ENCODE results near the gene VPS37C. TPM values are rescaled to one million over a fixed set of nuclear protein-coding genes. Genes with fewer than 3 reads are reported as not detected.

The VPS37C gene
- total RNA-seq, 1 donor from 2014 or later = 14.3 TPM

DNA sequence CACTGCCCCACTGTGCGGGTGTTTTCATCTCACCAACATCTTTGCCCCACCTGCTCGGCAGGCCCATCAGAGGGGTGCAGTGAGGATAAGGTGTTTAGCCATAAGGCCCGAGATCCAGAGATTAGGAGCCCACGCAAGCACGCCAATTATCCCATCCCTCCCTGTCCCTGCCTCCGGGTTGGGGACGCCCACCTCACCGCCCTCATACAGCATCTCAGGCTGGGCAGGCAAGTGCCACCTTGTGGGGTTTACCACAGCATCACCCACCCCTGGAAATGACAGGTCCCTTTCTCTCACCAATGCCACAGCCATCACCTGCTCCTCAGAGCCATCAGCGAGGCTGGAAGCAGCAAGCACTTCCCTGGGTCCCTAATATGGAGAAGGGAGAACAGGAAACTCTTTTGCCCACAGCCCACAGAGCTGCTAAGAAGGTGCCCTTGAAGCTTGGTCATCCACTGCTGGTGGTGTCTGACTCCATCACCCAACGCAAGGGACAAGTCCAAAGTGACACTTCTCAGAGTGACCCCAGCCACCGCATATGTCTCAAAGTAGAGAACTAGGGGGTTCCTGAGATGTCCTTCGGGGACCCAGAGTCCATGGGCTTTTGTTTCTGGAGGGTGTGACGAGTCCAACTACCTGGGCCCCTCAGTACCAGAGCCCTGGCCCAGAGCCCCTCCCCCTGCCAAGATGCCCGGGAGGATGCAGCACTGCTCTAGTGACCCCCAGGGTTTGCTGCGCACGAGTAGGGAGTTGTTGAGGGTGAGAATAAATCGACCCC is 15.8 kb downstream of the VPS37C start:
- intact Hi-C loops (cut with DNase I) = no loop called here
- no peak for DNase-seq
- ATAC-seq (ENCODE audit: poor library complexity) = no peak

DNA sequence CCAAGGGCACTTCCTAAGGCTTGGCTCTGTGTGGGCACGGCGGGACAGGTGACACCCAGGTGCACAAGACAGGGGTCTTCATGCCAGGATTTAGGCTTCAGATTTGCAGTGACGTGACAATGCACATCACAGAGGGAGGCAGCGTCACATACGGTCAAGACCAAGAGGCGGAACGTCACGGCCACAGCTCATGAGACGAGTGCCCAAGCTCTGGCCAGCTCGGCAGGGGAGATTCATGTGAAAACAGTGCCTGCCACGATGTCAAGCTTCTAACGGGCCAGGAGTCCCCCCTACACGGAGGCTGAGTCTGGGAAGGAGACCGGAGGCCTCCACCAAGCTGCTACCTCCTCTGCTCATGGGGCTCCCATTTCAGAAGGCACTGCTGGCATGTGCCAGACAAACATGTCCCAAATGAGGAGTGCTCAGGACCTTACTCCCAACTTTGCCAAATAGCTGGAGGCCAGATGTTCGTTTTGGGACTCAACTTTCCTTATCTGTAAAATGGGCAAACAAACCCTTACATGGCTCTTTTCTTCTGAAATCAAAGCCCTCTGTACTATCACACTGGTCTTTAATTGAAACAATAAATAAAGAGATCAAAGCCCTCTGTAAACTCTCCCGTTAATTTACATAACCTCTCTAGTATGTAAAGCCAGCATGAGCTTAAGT is 16.6 kb downstream of the VPS37C start:
- no peak for DNase-seq
- ATAC-seq (ENCODE audit: poor library complexity) = no peak
- intact Hi-C loops (cut with DNase I) = no loop called here

DNA sequence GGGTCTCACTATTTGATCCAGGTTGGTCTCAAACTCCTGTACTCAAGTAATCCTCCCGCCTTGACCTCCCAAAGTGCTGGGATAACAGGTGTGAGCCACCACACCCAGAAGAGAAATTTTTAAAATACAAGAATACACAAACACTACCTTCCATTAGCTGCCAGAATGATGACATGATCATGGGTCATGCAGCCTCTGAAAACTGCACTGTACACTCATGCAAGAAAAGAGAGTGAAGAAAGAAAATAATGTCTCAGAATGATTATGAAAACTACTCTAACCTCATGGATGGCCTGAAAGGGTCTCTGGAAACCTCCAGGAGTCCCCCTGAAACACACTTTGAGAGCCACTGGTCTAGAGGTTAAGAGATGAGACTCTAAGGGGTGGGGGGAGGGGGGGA is 18.8 kb downstream of the VPS37C start:
- intact Hi-C loops (cut with DNase I) = no loop called here
- ATAC-seq (ENCODE audit: poor library complexity) = no peak
- DNase-seq = no peak

DNA sequence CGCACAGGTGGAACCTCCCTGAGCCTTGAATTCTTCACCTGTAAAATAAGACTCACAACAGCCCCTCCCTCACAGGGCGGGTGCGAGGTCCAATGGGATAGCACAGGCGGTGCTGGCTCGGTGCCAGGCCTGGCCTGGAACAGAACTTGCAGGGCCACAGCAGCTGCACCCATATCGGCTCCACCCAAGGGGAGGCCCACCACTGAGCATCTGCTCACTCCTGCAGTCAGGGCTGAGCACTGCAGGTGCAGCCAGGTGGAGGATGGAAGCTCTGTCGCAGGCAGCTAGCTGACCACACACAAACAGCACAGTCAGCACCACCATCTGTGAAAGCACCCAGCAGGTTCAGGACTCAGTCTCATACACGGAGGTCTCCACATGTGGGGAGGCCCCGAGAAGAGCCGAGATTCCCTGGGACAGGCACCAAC is 19.6 kb downstream of the VPS37C start:
- intact Hi-C loops (cut with DNase I) = no loop called here
- DNase-seq (peak; percentile 60), ATAC-seq (ENCODE audit: poor library complexity) (peak; percentile 37)

DNA sequence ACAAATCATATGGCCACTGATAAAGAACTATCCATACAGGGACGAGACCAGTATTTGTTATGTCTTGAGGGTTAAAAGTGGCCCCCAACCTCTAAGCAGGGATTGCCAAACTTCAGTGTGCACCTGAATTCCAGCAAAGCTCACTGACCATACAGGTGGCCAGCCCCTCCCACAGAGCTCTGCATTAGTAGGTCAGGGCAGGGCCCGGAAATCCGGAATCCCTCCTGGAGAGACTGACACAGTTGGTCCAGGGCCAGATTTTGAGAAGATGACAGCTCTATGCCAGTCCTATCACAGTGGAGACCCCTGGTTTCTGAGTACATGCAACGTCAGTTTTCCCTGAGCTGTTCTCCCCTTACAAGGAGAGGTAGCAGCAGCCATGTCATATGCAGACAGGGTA is 20.8 kb downstream of the VPS37C start:
- ATAC-seq (ENCODE audit: poor library complexity) = no peak
- no peak for DNase-seq
- intact Hi-C loops (cut with DNase I) = no loop called here

DNA sequence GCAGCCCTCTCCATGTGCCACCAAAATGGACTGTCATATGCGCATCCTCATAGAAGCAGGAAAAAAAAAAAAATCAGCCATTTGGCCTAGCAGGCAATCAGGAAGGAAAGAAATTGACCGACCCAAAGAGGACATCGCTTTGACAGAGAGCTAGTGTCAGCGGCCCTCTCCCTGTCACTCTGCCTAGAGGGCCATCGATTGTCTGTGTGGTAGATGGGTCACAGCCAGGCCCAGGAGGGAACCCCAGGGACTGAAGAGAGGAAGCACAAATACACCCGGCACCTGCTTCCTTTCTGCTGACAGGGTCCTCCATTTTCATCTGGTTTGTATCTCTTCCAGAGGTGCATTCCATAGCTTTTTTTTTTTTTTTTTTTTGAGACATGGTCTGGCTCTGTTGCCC is 21.8 kb downstream of the VPS37C start:
- ATAC-seq (ENCODE audit: poor library complexity) = no peak
- intact Hi-C loops (cut with DNase I) = no loop called here

DNA sequence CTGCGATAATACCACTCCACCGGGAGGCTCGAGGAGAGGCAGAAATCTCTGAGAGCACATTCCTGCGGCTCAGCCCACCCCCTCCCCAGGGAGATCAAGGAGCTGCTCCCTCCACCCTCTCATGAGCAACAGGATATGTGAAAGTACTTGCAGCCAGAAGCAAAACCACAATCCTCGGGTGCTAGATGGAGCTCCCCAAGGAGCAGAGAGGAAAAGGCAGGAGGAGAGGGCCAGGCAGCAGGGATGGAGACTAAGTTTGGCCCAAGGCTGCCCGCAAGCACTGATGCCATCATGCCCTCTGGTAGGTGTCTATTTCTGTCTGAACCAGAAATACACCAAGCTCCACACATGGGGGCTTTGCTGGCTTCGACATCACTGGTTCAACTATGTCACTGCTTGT is 22.3 kb downstream of the VPS37C start:
- peak; percentile 11 for ATAC-seq (ENCODE audit: poor library complexity)
- intact Hi-C loops (cut with DNase I) = no loop called here
- DNase-seq = no peak

More for the DNA sequence above, 21.8 kb downstream of the VPS37C start:
- DNase-seq = no peak

DNA sequence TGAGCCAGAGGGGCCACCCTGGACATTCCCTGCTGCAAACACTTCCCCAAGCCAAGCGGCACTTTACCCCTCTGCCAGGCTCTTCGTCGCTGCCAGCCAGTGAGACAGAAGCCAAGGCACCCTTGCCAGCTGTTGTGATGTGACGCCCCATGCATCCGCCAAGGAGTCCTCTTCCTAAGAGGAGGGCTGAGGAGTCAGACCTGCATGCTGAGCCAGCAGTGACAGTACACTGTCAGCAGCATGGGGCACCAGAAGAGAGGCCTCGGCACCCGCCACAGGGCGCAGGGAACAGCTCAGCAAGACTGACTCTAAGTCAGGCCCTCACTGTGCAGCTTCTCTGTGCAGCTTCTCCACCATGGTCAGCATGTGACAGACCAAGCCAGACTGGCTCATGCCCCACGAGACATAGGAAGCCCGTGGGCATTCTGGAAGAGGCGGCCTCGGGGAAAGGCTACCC is 26.4 kb downstream of the VPS37C start:
- peak; percentile 57 for DNase-seq
- peak; percentile 73 for ATAC-seq (ENCODE audit: poor library complexity)
- intact Hi-C loops (cut with DNase I) = no loop called here

DNA sequence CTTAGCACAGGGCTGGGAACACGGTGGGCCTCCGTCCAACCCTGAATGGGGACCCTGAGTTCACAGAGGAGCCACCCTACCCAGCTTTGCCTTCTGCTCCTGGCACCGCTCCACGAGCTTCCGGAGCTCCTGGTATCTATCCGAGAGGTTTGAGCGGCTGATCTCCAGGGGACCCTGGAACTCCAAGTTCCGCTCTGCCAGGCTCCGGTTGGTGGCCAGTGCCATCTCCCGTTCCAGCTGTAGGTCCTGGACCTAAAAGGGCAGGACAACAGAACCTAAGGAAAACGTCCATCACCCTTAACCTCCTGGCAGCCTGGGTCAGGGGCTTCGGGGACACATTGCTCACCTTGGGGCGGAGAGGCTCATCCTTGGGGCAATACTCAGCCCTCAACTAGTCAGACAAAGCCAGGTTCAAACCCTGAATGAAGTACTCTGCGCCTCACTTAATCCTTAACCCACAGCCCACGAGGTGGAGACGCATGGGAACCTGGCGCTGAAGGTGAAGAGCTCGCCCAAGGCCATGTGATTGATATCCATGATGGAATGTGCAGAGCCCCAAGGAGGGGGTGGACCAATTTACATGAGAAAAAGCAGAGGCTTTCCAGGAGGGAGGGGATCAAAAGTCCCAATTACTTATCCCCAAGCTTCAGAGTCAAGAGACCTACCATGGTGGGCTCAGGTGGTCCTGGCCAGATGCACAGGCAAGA is 27.1 kb downstream of the VPS37C start:
- DNase-seq (no peak), ATAC-seq (ENCODE audit: poor library complexity) (no peak)
- intact Hi-C loops (cut with DNase I) = no loop called here

DNA sequence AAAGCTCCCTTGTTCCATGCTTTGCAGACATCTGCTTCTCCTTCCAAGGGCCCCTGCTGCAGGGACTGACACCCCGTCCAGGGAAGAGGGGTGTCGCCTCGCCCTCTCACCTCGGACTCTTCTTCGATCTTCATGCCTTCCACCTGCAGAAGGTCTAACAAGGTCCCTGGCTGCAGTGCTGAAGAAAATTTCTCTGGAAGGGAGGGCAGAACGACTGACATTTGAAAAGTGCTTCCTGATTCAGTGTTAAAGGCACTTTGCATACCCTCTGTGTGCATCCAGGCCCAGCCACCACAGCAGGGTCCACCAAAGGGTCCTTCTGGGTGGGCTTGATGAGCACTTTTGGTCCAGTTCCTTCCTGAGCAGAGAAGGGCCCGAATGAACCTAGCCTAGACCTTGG is 28.1 kb downstream of the VPS37C start:
- no peak for DNase-seq
- no peak for ATAC-seq (ENCODE audit: poor library complexity)
- intact Hi-C loops (cut with DNase I) = no loop called here

DNA sequence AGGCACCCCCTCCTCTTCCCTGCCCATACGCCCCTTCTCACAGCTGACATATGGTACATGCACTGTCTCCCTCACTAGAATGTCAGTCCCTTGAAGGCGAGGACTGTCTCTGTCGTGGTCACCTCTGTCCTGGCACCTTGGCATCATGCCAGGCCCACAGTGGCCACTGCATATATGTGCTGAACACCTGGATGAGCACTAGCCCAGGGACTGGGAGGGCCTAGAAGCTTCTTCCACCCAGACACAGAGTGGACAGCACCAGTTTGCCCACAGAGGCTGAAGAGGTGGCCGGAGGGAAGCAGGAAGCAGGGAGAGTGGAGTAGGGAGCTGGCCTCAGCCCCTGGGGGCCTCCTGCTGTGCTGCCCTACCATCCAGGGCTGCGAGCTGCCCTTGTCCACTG is 28.6 kb downstream of the VPS37C start:
- intact Hi-C loops (cut with DNase I) = no loop called here

DNA sequence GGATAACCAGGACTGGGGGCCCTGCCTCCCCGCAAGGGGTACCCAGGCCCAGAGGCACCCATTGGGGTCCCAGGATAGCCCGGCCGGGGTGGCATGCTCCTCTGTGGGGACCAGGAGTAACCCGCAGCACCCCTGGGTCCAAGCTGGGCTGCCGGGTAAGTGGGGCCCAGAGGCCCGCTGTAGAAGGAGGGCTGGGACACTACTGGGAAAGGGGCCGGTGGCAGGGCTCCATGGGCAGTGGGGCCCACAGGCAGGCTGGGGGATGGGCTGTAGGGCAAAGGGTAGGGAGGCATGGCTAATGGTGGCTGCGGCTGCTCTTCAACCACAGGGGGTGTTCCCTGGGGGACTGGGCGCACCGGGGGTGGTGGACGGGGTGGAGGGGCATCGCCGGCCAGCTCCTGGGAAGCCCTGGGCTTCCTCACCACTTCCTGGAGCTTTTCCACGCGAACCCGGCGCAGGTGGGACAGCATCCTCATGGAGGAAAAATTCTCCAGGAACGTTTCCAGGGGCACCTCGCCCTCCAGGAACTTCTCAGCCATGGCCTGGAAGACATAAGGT is 29.1 kb downstream of the VPS37C start:
- DNase-seq = no peak
- intact Hi-C loops (cut with DNase I) = no loop called here

More for the DNA sequence above, 28.6 kb downstream of the VPS37C start:
- ATAC-seq (ENCODE audit: poor library complexity) = no peak
- DNase-seq = no peak

DNA sequence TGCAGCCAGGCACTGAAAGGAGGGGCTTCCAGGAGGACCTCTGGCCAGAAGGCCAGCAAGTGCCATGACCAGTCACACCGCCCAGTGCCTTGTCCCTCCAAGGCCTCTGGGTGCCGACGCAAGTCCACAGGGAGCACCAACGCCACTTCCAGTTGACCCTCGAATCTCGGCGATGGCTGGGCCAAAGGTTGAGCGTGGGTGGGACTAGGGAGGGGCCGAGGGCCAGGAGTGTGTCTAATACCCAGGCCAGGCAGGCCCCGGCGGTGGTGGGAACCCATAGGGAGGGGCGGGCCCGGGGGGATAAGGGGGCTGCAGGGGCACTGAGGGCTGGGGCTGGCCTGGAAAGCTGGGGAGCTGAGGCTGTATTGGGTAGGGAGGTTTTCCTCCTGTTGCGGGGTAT is 29.6 kb downstream of the VPS37C start:
- ATAC-seq (ENCODE audit: poor library complexity) = no peak
- no peak for DNase-seq
- intact Hi-C loops (cut with DNase I) = no loop called here

More for the DNA sequence above, 29.1 kb downstream of the VPS37C start:
- ATAC-seq (ENCODE audit: poor library complexity) = no peak

DNA sequence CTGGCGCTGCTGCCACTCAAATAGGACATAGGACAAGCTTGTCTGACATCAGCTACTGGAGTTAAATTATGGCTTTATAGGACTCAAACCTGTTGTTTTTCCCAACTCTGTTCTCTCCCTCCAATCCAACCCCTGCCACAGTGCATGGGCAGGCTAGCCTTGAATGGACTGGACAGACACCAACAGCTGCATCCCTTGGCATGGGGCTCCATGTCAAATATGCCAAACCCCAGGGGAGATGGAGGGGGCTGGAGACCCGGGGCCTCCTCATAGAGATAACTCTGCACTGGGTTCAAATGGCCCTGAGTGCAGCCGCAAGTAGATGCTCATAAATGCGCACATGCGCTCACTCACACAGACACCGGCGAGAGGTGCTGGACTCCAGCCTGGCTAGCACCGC is 30.0 kb downstream of the VPS37C start:
- DNase-seq (no peak), ATAC-seq (ENCODE audit: poor library complexity) (no peak)
- intact Hi-C loops (cut with DNase I) = no loop called here

DNA sequence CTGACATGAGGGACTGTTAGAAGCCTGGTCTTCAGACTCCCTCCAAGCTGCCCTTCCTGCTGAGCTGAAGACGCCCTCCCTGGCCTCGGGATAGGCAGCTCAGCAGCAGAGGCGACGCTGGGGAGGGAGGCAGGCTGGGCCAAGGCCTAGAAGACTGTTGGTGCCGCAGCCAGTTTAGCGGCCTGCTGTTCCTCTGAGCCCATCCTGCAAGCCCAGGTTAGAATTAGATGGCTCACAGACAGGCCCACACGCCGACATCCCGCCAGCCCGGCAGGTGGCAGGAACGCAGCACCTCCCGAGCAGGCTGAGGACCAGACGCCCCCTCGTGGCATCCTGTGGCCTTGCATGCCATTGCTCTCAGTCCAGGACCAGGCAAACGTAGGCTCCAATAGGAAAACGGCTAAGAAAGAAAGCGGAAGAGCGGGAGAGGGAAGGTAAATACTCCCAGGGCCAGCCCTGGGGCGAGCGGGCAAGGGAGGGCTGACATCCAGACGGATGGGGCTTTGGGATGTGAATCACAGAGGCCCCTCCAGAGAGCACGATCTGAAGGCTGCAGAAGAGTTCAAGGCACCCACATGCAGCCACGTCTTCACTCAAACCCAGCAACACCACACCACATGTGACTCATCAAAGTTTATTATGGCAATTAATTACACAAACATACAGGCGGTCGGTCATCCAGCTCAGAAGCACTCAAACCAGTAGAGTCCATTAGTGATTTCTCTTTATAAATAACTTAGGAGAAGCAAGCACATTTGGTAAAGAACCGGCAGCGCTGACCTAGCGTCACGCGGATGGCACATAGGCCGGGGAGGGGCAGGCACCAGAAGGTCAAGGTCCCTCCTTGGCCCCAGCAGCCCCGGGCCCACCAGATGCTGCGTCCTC is 31.3 kb downstream of the VPS37C start:
- intact Hi-C loops (cut with DNase I) = loop anchor here (5.0 kb wide), 1 partner anchor 298 kb away; no protein-coding TSS in a partner anchor
- peak; percentile 91 for DNase-seq
- ATAC-seq (ENCODE audit: poor library complexity) = peak; percentile 86

DNA sequence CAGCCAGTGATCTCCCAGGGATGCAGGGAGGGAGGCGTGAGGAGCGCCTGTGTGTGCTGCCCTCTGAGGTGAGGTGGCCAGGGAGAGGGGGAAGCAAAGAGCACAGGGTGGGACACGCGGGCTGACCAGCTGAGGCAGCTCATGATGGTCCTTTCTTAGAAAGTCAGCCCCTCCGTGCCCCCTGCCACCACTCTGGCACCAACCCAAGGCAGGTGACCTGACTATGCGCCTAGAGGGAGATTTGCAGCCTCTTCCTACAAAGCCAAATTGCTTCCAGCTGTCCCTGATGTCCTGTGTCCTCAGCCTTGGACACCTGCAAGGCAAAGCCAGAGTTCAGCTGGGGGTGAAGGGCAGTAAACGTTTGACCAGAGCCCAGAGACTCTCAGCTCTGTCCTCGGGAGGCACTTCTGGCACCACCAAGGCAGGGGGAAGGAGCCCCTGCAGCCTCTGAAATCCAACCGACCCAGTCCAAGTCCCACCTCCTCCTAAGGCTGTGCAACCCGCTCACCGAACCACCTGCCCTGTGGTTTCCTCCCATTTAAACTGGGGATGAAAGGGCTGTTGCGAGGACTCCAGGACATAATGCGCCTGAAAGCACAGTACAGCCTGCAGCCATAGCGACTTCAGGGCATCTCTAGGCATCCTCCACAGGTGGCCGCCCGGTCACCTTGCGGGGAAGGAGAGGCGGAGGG is 32.1 kb downstream of the VPS37C start:
- DNase-seq (no peak), ATAC-seq (ENCODE audit: poor library complexity) (no peak)
- intact Hi-C loops (cut with DNase I) = loop anchor here (5.0 kb wide), 1 partner anchor 297 kb away; no protein-coding TSS in a partner anchor

DNA sequence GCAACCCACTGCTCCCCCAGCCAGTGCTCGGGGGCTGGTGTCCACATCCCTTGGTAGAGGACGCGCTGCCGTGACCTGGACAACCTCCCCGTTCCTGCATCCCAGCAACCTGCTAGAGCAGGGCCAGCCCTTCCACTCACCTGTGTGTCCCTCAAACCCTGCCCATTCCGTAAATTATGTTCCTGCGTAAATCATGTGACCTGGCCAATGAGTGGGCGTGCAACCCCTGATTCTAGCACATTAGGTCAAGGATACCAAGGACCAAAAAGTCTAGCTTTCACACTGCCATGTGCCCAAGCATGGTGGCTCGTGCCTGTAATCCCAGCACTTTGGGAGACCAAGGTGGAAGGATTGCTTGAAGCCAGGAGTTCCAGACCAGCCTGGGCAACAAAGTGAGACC is 33.2 kb downstream of the VPS37C start:
- DNase-seq (no peak), ATAC-seq (ENCODE audit: poor library complexity) (no peak)
- intact Hi-C loops (cut with DNase I) = loop anchor here (5.0 kb wide), 1 partner anchor 296 kb away; no protein-coding TSS in a partner anchor

DNA sequence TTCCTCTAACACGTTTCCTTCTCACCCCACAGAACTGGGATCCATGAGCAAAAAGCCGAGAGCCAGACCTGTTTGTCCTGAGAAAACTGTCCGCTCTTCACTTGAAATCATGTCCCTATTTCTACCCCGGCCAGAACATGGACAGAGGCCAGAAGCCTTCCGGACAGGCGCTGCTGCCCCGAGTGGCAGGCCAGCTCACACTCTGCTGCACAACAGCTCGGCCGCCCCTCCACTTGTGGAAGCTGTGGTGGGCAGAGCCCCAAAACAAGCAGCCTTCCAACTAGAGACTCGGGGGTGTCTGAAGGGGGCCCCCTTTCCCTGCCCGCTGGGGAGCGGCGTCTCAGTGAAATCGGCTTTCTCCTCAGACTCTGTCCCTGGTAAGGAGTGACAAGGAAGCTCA is 35.0 kb downstream of the VPS37C start:
- intact Hi-C loops (cut with DNase I) = loop anchor here (5.0 kb wide), 1 partner anchor 294 kb away; no protein-coding TSS in a partner anchor
- DNase-seq (peak; percentile 62), ATAC-seq (ENCODE audit: poor library complexity) (peak; percentile 40)

All from Right ventricle myocardium superior (tissue), 1 donor.